Breast epithelium (tissue), 4 donors: ENCODE measurements around the gene POLDIP3. TPM values are rescaled to one million over a fixed set of nuclear protein-coding genes. Genes with fewer than 3 reads are reported as not detected.
"Not testable (repeated sequence)": the region's sequence is repeated elsewhere in the genome, so short reads cannot be mapped to it uniquely, and the experiment has no call there.

Source experiments
- DNase-seq, 2 donors: peaks; one replicate each; pipeline ENCODE4 v3.0.0-alpha.2; 2019; ENCODE audit warnings: low spot score in 2 of 2
- H3K27ac ChIP-seq, 2 donors: fragments of 200-600 bp; sonication (generic) in 1 of 2; one replicate each; pipeline ENCODE4 v1.5.1; 2016 to 2019; ENCODE audit warnings: mild to moderate bottlenecking in 1 of 2
- H3K27me3 ChIP-seq, 2 donors: fragments of 200-600 bp; sonication (generic) in 1 of 2; one replicate each; pipeline versions ENCODE4 v1.5.1 to v1.6.0; 2017 to 2019; ENCODE audit warnings: control low read depth in 1 of 2, mild to moderate bottlenecking in 1 of 2
- H3K36me3 ChIP-seq: fragments of 200-600 bp; one replicate; pipeline ENCODE4 v1.5.1; 2019
- H3K4me1 ChIP-seq, 2 donors: fragments of 200-600 bp; sonication (generic); one replicate each; pipeline ENCODE4 v1.5.1; 2016 to 2019; ENCODE audit warnings: control low read depth in 1 of 2
- H3K4me3 ChIP-seq, 3 donors: fragments of 200-600 bp; sonication (generic); 1 replicate in 2 of 3; 2 replicates in 1 of 3; pipeline ENCODE4 v1.5.1; 2016 to 2019; ENCODE audit warnings: mild to moderate bottlenecking in 3 of 3, moderate library complexity in 2 of 3
- H3K9me3 ChIP-seq, 2 donors: fragments of 200-600 bp; sonication (generic) in 1 of 2; one replicate each; pipeline ENCODE4 v1.5.1; 2016 to 2019; ENCODE audit warnings: control low read depth in 1 of 2
- POLR2A ChIP-seq: fragments of 450-650 bp; IDR thresholded peaks from one replicate; pipeline ENCODE4 v1.6.1; 2016; ENCODE audit warnings: antibody characterized with exemption, mild to moderate bottlenecking, moderate library complexity
- POLR2AphosphoS5 ChIP-seq, 3 donors: sonication (generic); formaldehyde crosslinking; IDR thresholded peaks; one replicate each; pipeline ENCODE4 v1.6.1; 2017; ENCODE audit warnings: antibody characterized with exemption in 3 of 3
- intact Hi-C: fragments of 100-400 bp; cut with DNase I; formaldehyde crosslinking; loops from one replicate; pipeline ENCODE4 v1.15.1; 2023; ENCODE audit warnings: low total_unique reads
- total RNA-seq, 3 donors: library from RNA; depleted of rRNA; stranded (reverse); fragments of >200 nt; gene quantifications; one replicate each; pipeline ENCODE4 v1.1.0, GENCODE V29; 2016
- TF ChIP-seq, protein P1 (sequence below), 3 donors: fragments of 450-650 bp; IDR thresholded peaks; one replicate each; pipeline ENCODE4 v1.5.1; 2016 to 2017; ENCODE audit warnings: antibody characterized with exemption in 3 of 3, mild to moderate bottlenecking in 3 of 3, moderate library complexity in 3 of 3

Gene POLDIP3
- total RNA-seq, 3 donors from 2014 or later: 33.1 to 52.8 (median 38.3) TPM

DNA sequence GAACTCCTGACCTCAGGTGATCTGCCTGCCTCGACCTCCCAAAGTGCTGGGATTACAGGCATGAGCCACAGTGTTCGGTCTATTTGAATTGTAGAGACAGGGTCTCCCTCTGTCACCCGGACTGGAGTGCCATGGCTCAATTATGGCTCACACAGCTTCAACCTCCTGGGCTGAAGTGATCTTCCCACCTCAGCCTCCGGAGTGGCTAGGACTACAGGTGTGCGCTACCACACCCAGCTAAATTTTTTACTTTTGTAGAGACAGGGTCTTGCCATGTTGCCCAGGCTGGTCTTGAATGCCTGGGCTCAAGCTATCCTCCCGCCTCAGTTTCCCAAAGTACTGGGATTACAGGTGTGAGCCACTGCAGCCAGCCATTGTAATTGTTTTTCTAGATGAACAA, 46.7 kb downstream of the POLDIP3 start:
- DNase-seq, intact Hi-C loops, H3K27ac ChIP-seq, H3K27me3 ChIP-seq, H3K36me3 ChIP-seq, H3K4me3 ChIP-seq, H3K9me3 ChIP-seq, H3K4me1 ChIP-seq: not testable (repeated sequence)

DNA sequence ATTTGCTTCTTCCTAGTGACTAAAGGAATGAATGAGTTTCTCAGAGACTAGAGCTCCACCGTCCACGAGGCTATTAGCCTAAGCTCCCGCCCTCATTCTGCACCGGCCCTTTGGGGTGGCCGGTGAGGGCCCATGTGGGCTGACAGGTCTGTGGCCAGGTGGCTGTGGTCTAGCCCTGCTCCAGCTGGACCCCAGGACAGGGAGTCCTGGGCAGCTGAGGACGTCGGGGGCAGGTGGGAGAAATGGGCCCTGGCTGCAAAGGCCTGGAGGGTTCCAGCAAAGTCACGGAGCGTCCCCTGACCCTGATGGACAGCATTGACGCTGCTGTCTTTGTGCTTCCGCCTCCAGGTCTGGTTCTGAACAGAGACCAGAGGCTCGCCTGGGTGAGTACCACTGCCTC, 48.7 kb downstream of the POLDIP3 start:
- no peaks in the 10 kb centered on the region for H3K27me3 ChIP-seq
- intact Hi-C loops: no loop called here
- H3K4me1 ChIP-seq: no peaks in the 10 kb centered on the region
- no peaks in the 10 kb centered on the region for H3K36me3 ChIP-seq
- no peak for DNase-seq
- no peak overlapping the region for H3K27ac ChIP-seq
- H3K9me3 ChIP-seq: no peaks in the 10 kb centered on the region
- no peak overlapping the region for H3K4me3 ChIP-seq
- TF ChIP-seq POLR2AphosphoS5 (IDR thresholded peaks at IDR 0.05): no peak
- TF ChIP-seq POLR2A: no peak
- TF ChIP-seq, protein P1, sequence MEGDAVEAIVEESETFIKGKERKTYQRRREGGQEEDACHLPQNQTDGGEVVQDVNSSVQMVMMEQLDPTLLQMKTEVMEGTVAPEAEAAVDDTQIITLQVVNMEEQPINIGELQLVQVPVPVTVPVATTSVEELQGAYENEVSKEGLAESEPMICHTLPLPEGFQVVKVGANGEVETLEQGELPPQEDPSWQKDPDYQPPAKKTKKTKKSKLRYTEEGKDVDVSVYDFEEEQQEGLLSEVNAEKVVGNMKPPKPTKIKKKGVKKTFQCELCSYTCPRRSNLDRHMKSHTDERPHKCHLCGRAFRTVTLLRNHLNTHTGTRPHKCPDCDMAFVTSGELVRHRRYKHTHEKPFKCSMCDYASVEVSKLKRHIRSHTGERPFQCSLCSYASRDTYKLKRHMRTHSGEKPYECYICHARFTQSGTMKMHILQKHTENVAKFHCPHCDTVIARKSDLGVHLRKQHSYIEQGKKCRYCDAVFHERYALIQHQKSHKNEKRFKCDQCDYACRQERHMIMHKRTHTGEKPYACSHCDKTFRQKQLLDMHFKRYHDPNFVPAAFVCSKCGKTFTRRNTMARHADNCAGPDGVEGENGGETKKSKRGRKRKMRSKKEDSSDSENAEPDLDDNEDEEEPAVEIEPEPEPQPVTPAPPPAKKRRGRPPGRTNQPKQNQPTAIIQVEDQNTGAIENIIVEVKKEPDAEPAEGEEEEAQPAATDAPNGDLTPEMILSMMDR (IDR thresholded peaks at IDR 0.05): no peak

DNA sequence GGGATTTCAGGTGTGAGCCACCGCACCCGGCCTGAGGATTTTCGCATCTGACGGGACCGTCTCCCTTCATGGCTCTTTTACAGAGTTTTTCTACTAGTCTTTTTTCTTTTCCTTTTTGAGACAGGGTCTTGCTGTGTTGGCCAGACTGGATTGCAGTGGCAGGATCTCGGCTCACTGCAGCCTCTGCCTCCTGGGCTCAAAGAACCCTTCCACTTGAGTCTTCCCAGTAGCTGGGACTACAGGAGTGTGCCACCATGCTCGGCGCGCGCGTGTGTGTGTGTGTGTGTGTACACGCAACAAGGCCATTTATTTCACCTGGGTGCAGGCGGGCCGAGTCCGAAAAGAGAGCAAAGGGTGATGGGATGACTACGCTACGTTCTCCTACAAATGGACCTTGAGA, 50.0 kb downstream of the POLDIP3 start:
- DNase-seq: no peak
- Histone ChIP-seq H3K27ac (no peak overlapping the region), H3K27me3 (no peaks in the 10 kb centered on the region), H3K9me3 (no peaks in the 10 kb centered on the region), H3K4me3 (no peak overlapping the region), H3K36me3 (no peaks in the 10 kb centered on the region), H3K4me1 (no peaks in the 10 kb centered on the region)
- intact Hi-C loops: loop anchor here (5.0 kb wide), 1 partner anchor 1372 kb away; no protein-coding TSS in a partner anchor
- no peak for TF ChIP-seq POLR2A
- TF ChIP-seq, protein P1 (IDR thresholded peaks at IDR 0.05): no peak

DNA sequence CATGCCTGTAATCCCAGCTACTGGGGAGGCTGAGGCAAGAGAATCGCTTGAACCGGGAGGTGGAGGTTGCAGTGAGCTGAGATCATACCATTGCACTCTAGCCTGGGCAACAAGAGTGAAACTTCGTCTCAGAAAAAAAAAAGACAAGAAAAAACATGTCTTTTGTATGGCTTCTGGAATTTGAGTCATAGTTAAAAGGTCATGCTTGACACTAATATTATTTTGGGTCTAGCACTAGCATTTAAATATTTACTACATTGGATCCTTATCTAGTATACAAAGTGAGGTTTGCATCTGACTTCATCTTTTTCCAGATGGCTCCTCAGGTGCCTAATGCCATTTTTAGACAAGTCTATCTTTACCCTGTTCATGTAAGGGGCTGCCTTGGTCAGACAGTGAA, 50.7 kb downstream of the POLDIP3 start:
- not testable (repeated sequence) for H3K4me3 ChIP-seq, H3K9me3 ChIP-seq
- intact Hi-C loops: loop anchor here (5.0 kb wide), 1 partner anchor 1372 kb away; no protein-coding TSS in a partner anchor

DNA sequence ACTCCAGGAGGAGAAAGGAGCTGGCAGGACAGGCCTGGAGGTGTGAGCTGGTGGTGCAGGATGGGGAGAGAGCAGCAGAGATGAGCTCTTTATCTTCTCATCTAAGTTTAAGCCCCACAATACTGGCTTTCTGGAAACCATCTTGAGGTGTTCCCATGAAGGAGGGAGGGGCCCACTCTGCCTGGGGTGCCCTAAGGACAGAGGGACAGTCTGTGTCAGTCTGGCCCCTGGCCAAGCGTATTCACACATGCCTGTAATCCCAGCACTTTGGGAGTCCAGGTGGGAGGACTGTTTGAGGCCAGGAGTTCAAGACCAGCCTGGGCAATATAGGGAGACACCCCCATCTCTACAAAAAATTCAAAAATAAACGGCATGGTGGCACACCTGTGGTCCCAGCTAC, 52.0 kb downstream of the POLDIP3 start:
- no peaks in the 10 kb centered on the region for H3K4me1 ChIP-seq
- TF ChIP-seq POLR2A (no peak), POLR2AphosphoS5 (IDR thresholded peaks at IDR 0.05) (no peak)
- TF ChIP-seq, protein P1 (IDR thresholded peaks at IDR 0.05): no peak
- H3K36me3 ChIP-seq: no peaks in the 10 kb centered on the region
- intact Hi-C loops: loop anchor here (5.0 kb wide), 1 partner anchor 1370 kb away; no protein-coding TSS in a partner anchor
- no peaks in the 10 kb centered on the region for H3K27me3 ChIP-seq
- DNase-seq: no peak
- no peaks in the 10 kb centered on the region for H3K9me3 ChIP-seq
- no peak overlapping the region for H3K4me3 ChIP-seq
- H3K27ac ChIP-seq: no peak overlapping the region

More for the DNA sequence above, 50.7 kb downstream of the POLDIP3 start:
- not testable (repeated sequence) for H3K4me1 ChIP-seq, DNase-seq, H3K36me3 ChIP-seq, H3K27ac ChIP-seq, H3K27me3 ChIP-seq

DNA sequence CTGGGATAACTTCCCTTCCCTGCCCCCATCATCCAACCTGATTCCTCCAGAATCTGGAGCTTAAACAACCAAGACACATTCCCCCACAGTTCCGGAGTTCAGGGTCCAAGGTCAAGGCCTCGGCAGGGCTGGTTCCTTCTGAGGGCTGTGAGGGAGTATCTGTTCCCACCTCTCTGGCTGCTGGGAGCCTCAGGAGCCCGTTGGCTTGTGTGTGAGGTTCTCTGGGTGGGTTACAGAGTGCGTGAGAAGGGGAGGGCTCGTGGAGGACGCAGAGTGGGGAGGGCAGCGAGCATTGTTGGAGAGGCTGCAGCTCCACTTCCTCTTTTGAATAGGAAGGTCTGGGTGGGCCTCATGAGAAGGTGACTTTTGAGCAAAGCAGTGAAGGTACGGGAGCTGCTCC, 52.4 kb downstream of the POLDIP3 start:
- TF ChIP-seq, protein P1 (IDR thresholded peaks at IDR 0.05): no peak
- TF ChIP-seq POLR2AphosphoS5 (IDR thresholded peaks at IDR 0.05): no peak
- TF ChIP-seq POLR2A: no peak
- DNase-seq: no peak
- no peaks in the 10 kb centered on the region for H3K9me3 ChIP-seq
- no peaks in the 10 kb centered on the region for H3K4me1 ChIP-seq
- H3K27ac ChIP-seq: no peak overlapping the region
- H3K36me3 ChIP-seq: no peaks in the 10 kb centered on the region
- no peak overlapping the region for H3K4me3 ChIP-seq
- intact Hi-C loops: loop anchor here (5.0 kb wide), 1 partner anchor 1370 kb away; no protein-coding TSS in a partner anchor
- no peaks in the 10 kb centered on the region for H3K27me3 ChIP-seq
